B cell (primary cell): ENCODE measurements around the gene TRABD. TPM values are rescaled to one million over a fixed set of nuclear protein-coding genes. Genes with fewer than 3 reads are reported as not detected.

Experiments used
- ATAC-seq: fragments of 200-7000 bp; cut with Tn5 transposase; one replicate; pipeline ENCODE4 v1.10.0; 2021; ENCODE audit warnings: low read depth, mild to moderate bottlenecking, moderate number of reproducible peaks, moderate library complexity
- CTCF ChIA-PET: fragments of 350-600 bp; sonication (Branson Sonifier 250); formaldehyde crosslinking; loops from one replicate; lab custom pipeline; 2021; ENCODE audit warnings: antibody characterized with exemption, inconsistent platforms; lab: Charles Lee
- POLR2A ChIA-PET: fragments of 350-600 bp; sonication (Branson Sonifier 250); formaldehyde crosslinking; loops from one replicate; lab custom pipeline; 2021; ENCODE audit warnings: antibody characterized with exemption; lab: Charles Lee
- DNase-seq: peaks from one replicate; pipeline ENCODE4 v3.0.0; 2013
- H2AFZ ChIP-seq: 2 replicates; pipeline ENCODE4 v1.6.1; 2012; ENCODE audit warnings: mild to moderate bottlenecking, low read depth, low read length; ENCODE audit not compliant: insufficient read depth, poor library complexity, severe bottlenecking
- H3K27ac ChIP-seq, 2 donors: 1 replicate in 1 of 2; 2 replicates in 1 of 2; pipeline ENCODE4 v1.5.1; 2012 to 2013; ENCODE audit warnings: low read length in 2 of 2, mild to moderate bottlenecking in 2 of 2, moderate library complexity in 1 of 2
- H3K27me3 ChIP-seq, 4 experiments: fragments of 200-600 bp in 1 of 4; sonication (generic) in 1 of 4; replicated peaks in 1 of 4; 1 replicate in 2 of 4; 2 replicates in 2 of 4; pipeline versions ENCODE4 v1.6.1 to v1.7.0; 2013 to 2016; ENCODE audit warnings: low read length in 3 of 4, mild to moderate bottlenecking in 2 of 4, mixed read lengths in 1 of 4, moderate library complexity in 1 of 4; ENCODE audit not compliant: insufficient read depth in 4 of 4, control insufficient read depth in 3 of 4; ENCODE audit errors: control extremely low read depth in 1 of 4
- H3K36me3 ChIP-seq, 2 experiments: replicated peaks in 1 of 2; 1 replicate in 1 of 2; 2 replicates in 1 of 2; pipeline versions ENCODE4 v1.6.1 to v1.7.1; 2013; ENCODE audit warnings: low read length in 1 of 2; ENCODE audit not compliant: insufficient read depth in 2 of 2, control insufficient read depth in 1 of 2; ENCODE audit errors: control extremely low read depth in 1 of 2, extremely low read depth in 1 of 2
- H3K4me1 ChIP-seq, 2 donors: fragments of 200-600 bp in 1 of 2; sonication (generic) in 1 of 2; 1 replicate in 1 of 2; 2 replicates in 1 of 2; pipeline versions ENCODE4 v1.5.1 to v1.6.1; 2013 to 2017; ENCODE audit warnings: low read length in 2 of 2; ENCODE audit not compliant: control insufficient read depth in 2 of 2, insufficient read depth in 2 of 2
- H3K4me2 ChIP-seq: replicated peaks from 2 replicates; pipeline ENCODE3; 2012; ENCODE audit warnings: mild to moderate bottlenecking, low read depth, low read length; ENCODE audit not compliant: poor library complexity, severe bottlenecking
- H3K4me3 ChIP-seq, 5 experiments: fragments of 200-600 bp in 1 of 5; sonication (generic) in 1 of 5; 1 replicate in 3 of 5; 2 replicates in 2 of 5; pipeline versions ENCODE4 v1.5.1 to v1.7.0; 2011 to 2016; ENCODE audit warnings: low read length in 4 of 5, mild to moderate bottlenecking in 4 of 5, low read depth in 2 of 5, control low read depth in 1 of 5, moderate library complexity in 1 of 5; ENCODE audit not compliant: insufficient read depth in 1 of 5; ENCODE audit errors: control extremely low read depth in 1 of 5, extremely low read depth in 1 of 5
- H3K79me2 ChIP-seq: fragments of 200-600 bp; sonication (generic); one replicate; pipeline ENCODE4 v1.6.0; 2016; ENCODE audit warnings: low read length; ENCODE audit not compliant: control insufficient read depth, insufficient read depth
- H3K9ac ChIP-seq: fragments of 200-600 bp; sonication (generic); 2 replicates; pipeline ENCODE4 v1.6.1; 2017; ENCODE audit warnings: mild to moderate bottlenecking, low read length, moderate library complexity
- H3K9me3 ChIP-seq, 3 donors: one replicate each; pipeline versions ENCODE4 v1.6.1 to v1.7.1; 2013; ENCODE audit warnings: low read length in 2 of 3; ENCODE audit not compliant: control insufficient read depth in 2 of 3, insufficient read depth in 1 of 3; ENCODE audit errors: control extremely low read depth in 1 of 3
- H4K20me1 ChIP-seq: 2 replicates; pipeline ENCODE4 v1.6.0; 2012; ENCODE audit warnings: mild to moderate bottlenecking, low read length; ENCODE audit not compliant: insufficient read depth, control insufficient read depth, poor library complexity, severe bottlenecking
- H3K27ac Mint-ChIP-seq: one replicate; pipeline ENCODE4 v1.8.0; 2021; ENCODE audit warnings: mixed read lengths
- H3K27me3 Mint-ChIP-seq: one replicate; pipeline ENCODE4 v1.8.0; 2021; ENCODE audit warnings: mixed read lengths
- H3K4me1 Mint-ChIP-seq: one replicate; pipeline ENCODE4 v1.8.0; 2021; ENCODE audit warnings: mixed read lengths
- H3K4me3 Mint-ChIP-seq: one replicate; pipeline ENCODE4 v1.8.0; 2021; ENCODE audit warnings: mixed read lengths
- H3K9me3 Mint-ChIP-seq: one replicate; pipeline ENCODE4 v1.8.0; 2022; ENCODE audit warnings: mixed read lengths; ENCODE audit not compliant: insufficient read depth
- EZH2 ChIP-seq: IDR thresholded peaks from 2 replicates; pipeline ENCODE4 v1.6.1; 2012; ENCODE audit warnings: borderline replicate concordance, low read depth, mild to moderate bottlenecking, moderate library complexity, low read length; ENCODE audit not compliant: insufficient read depth, poor library complexity, severe bottlenecking
- WGBS: methylation state at CpG from one replicate; pipeline ENCODE4 v1.1.5; 2013; ENCODE audit warnings: missing lambda C conversion rate; ENCODE audit not compliant: insufficient coverage; 5-methylcytosine and 5-hydroxymethylcytosine counted together
- intact Hi-C: fragments of 100-400 bp; cut with micrococcal nuclease; formaldehyde crosslinking; loops from one replicate; pipeline ENCODE4 v1.10.0; 2022
- polyA plus RNA-seq: library from polyadenylated mRNA; depleted of rRNA; stranded (reverse); fragments of >200 nt; gene quantifications from 2 replicates; pipeline ENCODE4 v1.2.3, GENCODE V29; 2012
- total RNA-seq, 2 donors: library from RNA; stranded (reverse); fragments of 120-200 nt in 1 of 2; gene quantifications; 1 replicate in 1 of 2; 2 replicates in 1 of 2; pipeline versions ENCODE4 v1.2.3 to v1.2.4, GENCODE V29; 2013 to 2022
- TF ChIP-seq, protein P1 (sequence below): fragments of 200-600 bp; IDR thresholded peaks from one replicate; pipeline ENCODE4 v1.8.0; 2022; ENCODE audit warnings: antibody characterized with exemption, mild to moderate bottlenecking

TRABD gene
- total and polyA plus RNA-seq, 2 donors (not counting 1 experiment from before 2014, with no cell fraction given): 164 to 200 TPM

GRCh38 chr22:50174382-50175190, 11.1 kb upstream of the TRABD start:
- H3K4me1 ChIP-seq: peaks cover 29 to 32% of the 10 kb centered on the region in 2 donors
- H3K36me3 ChIP-seq: no peaks in the 10 kb centered on the region
- no peaks in the 10 kb centered on the region for H4K20me1 ChIP-seq
- no peaks in the 10 kb centered on the region for H3K79me2 ChIP-seq
- Mint-ChIP-seq H3K4me1 (peaks cover 30% of the 10 kb centered on the region), H3K4me3 (no peak overlapping the region), H3K27me3 (peaks cover 16% of the 10 kb centered on the region), H3K9me3 (no peaks in the 10 kb centered on the region), H3K27ac (no peak overlapping the region)
- intact Hi-C loops: no loop called here
- CTCF ChIA-PET: interaction anchor here (1.3 to 4.1 kb wide), 2 partner anchors 16 to 24 kb away, joined by 4 to 13 read pairs; no protein-coding TSS in a partner anchor
- no peak overlapping the region for H2AFZ ChIP-seq
- no peak overlapping the region for H3K4me2 ChIP-seq
- peaks cover 0 to 15% (median 8%) of the 10 kb centered on the region in 4 experiments for H3K27me3 ChIP-seq
- DNase-seq (no peak), ATAC-seq (no peak)
- POLR2A ChIA-PET: interaction anchor here (1.5 to 8.0 kb wide), 3 partner anchors 10 to 16 kb away, joined by 3 to 54 read pairs (median 7); no protein-coding TSS in a partner anchor
- no peak overlapping the region for H3K27ac ChIP-seq
- no peak overlapping the region for H3K4me3 ChIP-seq
- WGBS: 93% methylated on average over 27 of the region's 27 CpGs
- TF ChIP-seq EZH2: no peak
- TF ChIP-seq, protein P1, sequence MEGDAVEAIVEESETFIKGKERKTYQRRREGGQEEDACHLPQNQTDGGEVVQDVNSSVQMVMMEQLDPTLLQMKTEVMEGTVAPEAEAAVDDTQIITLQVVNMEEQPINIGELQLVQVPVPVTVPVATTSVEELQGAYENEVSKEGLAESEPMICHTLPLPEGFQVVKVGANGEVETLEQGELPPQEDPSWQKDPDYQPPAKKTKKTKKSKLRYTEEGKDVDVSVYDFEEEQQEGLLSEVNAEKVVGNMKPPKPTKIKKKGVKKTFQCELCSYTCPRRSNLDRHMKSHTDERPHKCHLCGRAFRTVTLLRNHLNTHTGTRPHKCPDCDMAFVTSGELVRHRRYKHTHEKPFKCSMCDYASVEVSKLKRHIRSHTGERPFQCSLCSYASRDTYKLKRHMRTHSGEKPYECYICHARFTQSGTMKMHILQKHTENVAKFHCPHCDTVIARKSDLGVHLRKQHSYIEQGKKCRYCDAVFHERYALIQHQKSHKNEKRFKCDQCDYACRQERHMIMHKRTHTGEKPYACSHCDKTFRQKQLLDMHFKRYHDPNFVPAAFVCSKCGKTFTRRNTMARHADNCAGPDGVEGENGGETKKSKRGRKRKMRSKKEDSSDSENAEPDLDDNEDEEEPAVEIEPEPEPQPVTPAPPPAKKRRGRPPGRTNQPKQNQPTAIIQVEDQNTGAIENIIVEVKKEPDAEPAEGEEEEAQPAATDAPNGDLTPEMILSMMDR: no peak
- H3K9me3 ChIP-seq: peaks cover 0 to 5% (median 0%) of the 10 kb centered on the region in 3 donors
- H3K9ac ChIP-seq: no peak overlapping the region

DNA sequence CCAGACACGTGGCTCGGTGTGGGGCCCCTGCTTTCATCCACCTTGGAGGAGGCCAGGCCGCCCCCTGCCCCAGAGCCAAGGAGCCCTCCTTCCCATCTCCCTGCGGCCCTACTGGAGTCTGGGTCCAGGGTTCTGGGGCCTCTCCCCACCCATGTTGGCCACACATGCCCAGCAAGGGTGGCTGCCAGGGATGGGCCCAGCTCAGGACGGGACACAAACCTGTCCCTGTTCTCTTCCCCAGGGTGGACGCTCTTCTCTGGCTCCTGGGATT, 10.6 kb upstream of the TRABD start:
- POLR2A ChIA-PET: interaction anchor here (2.0 to 8.0 kb wide), 2 partner anchors 12 to 16 kb away, joined by 7 to 54 read pairs; no protein-coding TSS in a partner anchor

More for the DNA sequence above, 10.6 kb upstream of the TRABD start:
- no peaks in the 10 kb centered on the region for H4K20me1 ChIP-seq
- peaks cover 0 to 5% (median 0%) of the 10 kb centered on the region in 3 donors for H3K9me3 ChIP-seq
- Mint-ChIP-seq H3K27ac (no peak overlapping the region), H3K4me3 (no peak overlapping the region), H3K4me1 (peaks cover 33% of the 10 kb centered on the region), H3K27me3 (peaks cover 19% of the 10 kb centered on the region), H3K9me3 (no peaks in the 10 kb centered on the region)
- ATAC-seq: no peak
- no peak for DNase-seq
- H3K79me2 ChIP-seq: no peaks in the 10 kb centered on the region
- no peak for TF ChIP-seq EZH2
- TF ChIP-seq, protein P1: no peak
- H3K4me3 ChIP-seq: no peak overlapping the region
- no peaks in the 10 kb centered on the region for H3K36me3 ChIP-seq
- H3K4me1 ChIP-seq: peaks cover 34 to 38% of the 10 kb centered on the region in 2 donors
- H3K27me3 ChIP-seq: peaks cover 0 to 16% (median 8%) of the 10 kb centered on the region in 4 experiments
- no peak overlapping the region for H3K9ac ChIP-seq
- intact Hi-C loops: no loop called here
- WGBS: 98% methylated on average over 4 of the region's 6 CpGs
- no peak overlapping the region for H3K27ac ChIP-seq
- CTCF ChIA-PET: interaction anchor here (1.3 to 4.1 kb wide), 2 partner anchors 16 to 25 kb away, joined by 4 to 13 read pairs; no protein-coding TSS in a partner anchor
- no peak overlapping the region for H3K4me2 ChIP-seq
- H2AFZ ChIP-seq: no peak overlapping the region
